Stimulated activated CD4-positive, alpha-beta T cell treated with anti-CD3 and anti-CD28 coated beads, Interleukin-1b, Interleukin-23, amount 100 ng/mL, for 48 hours (primary cell): ENCODE data around the gene PGAM4.
"Not testable (repeated sequence)": the region's sequence is repeated elsewhere in the genome, so short reads cannot be mapped to it uniquely, and the experiment has no call there.

ENCODE experiments used
- DNase-seq: peaks from one replicate; pipeline ENCODE4 v3.0.0-alpha.2; 2020

Gene PGAM4

GRCh38 chrX:77924320-77924859 is 45.0 kb downstream of the PGAM4 start:
- DNase-seq, result no peak

- no peak for DNase-seq
Observed at GRCh38 chrX:77922787-77923186, 46.7 kb downstream of the PGAM4 start.

- DNase-seq, result not testable (repeated sequence)
Observed at GRCh38 chrX:77919370-77919769, 50.1 kb downstream of the PGAM4 start.

- no peak for DNase-seq
Observed at GRCh38 chrX:77918568-77918967, 50.9 kb downstream of the PGAM4 start.
